GM19452 (cell line): ENCODE measurements around the gene RAPGEF6.
"Not testable (repeated sequence)": the region's sequence is repeated elsewhere in the genome, so short reads cannot be mapped to it uniquely, and the experiment has no call there.

Source experiments
- ATAC-seq: cut with Tn5 transposase; IDR thresholded peaks from one replicate; pipeline ENCODE4 v1.9.1; 2021; ENCODE audit not compliant: unreplicated experiment

The RAPGEF6 gene

GRCh38 chr5:131634996-131635683 lies at the start of gene RAPGEF6:
RAPGEF6 (minus strand) TSS chr5:131635229; CDS start chr5:131635030, 199 bp downstream.
- peak; percentile 88 for ATAC-seq

DNA sequence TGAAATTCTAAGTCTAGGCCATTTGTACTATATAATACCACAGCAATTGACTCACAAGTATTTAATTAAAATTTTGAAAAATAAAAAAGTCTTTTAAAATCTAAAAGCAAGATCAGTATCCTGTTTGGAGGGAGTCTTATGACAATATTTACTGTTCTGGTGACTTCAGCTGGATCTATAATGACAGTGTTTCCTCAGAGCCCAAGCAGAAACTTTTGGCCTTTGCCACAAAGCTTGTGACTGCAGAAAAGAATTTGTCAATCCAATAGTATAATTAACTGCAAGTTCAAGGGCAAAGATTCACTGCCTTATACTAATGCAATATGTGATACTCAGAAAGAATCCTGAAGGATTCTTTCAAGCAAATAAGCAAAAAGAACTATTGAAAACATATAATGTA lies 49.6 kb upstream of the RAPGEF6 start:
- no peak for ATAC-seq

GRCh38 chr5:131684051-131684450 lies 49.0 kb upstream of the RAPGEF6 start:
- ATAC-seq = no peak

DNA sequence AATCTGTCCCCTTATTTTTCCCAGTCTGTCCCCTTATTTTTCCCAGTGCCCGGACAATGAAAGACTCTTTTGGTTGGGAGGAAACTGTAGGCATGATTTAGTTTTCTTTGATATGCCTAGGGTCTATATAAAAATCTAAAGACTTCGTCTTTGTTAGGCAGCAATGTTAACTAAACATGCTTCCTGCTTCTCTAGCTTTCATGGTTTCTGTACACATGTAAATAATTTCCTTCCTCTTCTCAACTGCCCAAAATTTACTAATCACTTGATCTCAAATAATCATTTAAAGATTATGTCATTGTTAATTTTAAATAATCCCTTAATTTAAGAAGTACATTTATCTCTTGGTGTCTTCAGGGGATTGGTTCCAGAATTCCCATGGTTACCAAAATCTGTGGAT lies 47.8 kb upstream of the RAPGEF6 start:
- no peak for ATAC-seq

DNA sequence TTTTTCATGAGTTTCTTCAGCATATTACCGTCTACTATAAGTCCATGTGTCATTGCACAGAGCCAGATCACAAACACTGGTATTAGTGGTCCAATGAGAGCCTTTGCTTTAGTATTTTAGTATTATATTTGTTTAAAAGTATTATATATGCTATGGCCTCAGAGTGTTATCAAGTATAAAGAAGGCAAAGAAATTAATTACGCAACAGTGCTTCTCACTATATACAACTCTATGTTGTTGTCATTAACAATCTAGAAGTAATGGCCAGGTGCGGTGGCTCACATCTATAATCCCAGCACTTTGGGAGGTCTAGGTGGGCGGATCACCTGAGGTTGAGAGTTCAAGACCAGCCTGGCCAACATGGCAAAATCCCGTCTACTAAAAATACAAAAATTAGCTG lies 47.1 kb upstream of the RAPGEF6 start:
- ATAC-seq = no peak

DNA sequence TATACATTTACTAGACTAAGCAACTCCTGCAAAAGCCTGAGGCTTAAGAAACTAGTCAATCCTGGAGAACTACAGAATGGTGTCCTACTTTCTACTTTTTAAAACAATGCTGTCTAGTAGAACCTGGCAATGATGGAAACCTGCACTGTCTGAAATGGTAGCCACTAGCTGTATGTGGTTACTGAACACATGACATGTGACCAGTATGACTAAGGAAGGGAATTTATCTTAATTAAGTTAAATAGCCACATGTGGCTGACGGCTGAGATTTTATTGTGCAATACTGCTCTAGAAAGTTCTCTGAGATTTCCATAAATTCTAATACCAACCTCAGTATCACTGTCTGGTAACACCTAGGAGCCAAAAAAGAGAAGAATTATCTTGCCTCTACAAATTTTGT lies 44.9 kb upstream of the RAPGEF6 start:
- ATAC-seq = no peak

DNA sequence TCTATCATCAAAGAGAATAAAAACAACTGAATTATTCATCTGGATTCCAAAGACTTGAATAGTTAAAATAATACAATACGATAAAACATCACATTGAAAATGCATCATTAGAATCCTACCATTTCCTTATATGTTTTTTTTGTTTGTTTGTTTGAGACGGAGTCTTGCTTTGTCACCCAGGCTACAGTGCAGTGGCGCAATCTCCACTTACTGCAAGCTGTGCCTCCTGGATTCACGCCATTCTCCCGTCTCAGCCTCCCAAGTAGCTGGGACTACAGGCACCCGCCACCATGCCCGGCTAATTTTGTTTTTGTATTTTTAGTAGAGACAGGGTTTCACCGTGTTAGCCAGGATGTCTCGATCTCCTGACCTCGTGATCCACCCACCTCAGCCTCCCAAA lies 43.2 kb upstream of the RAPGEF6 start:
- ATAC-seq = not testable (repeated sequence)

DNA sequence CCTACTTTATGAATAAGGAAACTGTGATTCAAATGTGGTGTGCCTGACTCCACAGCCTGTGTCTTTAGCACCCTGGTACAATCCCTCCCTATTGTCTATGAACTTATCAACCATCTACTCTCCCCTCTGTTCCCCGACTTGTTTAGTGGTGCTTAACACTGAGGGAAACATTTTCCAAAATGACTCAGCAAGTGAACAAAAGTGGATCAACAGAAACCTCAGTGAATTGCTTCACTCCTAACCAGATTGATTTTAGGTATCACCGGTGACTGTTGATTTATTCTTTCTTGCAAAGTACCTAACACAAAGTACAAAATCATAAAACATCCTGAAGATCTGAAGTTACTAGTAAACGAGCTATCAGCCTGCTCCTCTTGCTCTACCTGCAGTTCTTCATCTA lies 42.1 kb upstream of the RAPGEF6 start:
- ATAC-seq = no peak

DNA sequence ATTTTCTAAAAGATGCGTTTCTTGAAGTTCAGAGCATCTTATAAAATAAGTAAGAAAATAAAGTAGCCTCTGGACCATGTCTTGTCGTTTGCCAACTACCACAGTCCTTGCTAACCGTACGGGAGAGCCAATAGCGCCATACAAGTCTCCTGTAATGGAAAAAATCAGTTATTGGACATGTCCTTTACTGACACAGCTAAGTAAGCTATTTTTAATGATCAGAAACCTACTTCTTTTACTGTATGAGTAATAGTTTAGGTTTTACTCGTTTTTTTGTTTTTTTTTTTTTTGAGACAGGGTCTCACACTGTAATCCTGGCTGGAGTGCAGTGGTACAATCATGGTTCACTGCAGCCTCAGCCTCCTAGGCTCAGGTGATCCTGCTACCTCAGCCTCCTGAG lies 37.7 kb upstream of the RAPGEF6 start:
- no peak for ATAC-seq

DNA sequence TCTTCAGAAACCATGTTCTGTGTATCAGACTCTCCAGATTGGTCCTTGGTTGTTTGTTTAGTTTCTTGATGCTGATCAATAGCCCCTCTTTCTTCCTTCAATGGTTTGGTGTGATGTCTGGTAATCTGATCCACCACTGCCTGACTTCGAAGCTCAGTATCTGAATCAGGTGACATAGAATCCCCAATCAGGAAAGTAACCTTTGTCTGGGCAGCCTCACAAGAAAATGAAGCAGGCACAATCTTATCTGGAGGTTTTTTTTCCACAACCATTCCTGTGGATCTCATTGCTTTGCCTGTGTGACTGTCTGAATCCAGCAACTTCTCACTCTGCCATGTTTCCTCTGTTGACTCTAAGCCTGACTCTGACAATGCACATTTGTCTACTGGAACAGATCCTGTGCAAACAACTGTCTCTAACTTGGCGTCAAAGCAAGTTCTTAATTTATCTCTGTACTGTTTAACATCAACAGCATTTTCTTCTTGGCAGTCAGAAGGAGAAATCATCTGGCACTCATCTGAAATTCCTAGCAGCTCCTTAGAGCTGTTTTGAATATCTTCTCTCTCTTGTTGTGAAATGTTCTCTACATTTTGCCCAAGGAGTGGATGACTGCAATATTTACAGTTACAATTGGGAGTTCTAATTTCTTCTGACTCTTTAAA lies 37.1 kb upstream of the RAPGEF6 start:
- no peak for ATAC-seq

GRCh38 chr5:131671409-131671808 lies 36.4 kb upstream of the RAPGEF6 start:
- no peak for ATAC-seq

GRCh38 chr5:131664929-131665328 lies 29.9 kb upstream of the RAPGEF6 start:
- ATAC-seq = no peak

DNA sequence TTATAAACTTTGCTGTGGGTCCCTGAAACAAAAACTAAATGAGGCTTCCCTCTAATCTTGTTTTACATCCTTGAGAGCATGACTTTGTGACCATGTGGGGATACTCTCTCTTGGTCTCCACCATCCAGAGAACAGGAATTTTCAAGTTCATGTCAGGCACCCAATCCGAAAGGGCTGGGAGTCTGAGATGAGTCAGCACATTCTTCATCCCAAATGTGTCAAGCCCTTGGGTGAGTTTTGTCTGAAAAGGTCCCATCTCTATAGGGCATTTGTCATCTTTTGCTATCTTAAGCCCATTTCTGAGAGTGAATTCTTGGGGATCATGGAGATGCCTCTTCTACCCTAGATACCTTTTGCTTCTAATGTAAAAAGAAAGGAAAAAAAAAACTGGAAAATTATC lies 26.9 kb upstream of the RAPGEF6 start:
- ATAC-seq = no peak

GRCh38 chr5:131659841-131660240 lies 24.8 kb upstream of the RAPGEF6 start:
- ATAC-seq = no peak

DNA sequence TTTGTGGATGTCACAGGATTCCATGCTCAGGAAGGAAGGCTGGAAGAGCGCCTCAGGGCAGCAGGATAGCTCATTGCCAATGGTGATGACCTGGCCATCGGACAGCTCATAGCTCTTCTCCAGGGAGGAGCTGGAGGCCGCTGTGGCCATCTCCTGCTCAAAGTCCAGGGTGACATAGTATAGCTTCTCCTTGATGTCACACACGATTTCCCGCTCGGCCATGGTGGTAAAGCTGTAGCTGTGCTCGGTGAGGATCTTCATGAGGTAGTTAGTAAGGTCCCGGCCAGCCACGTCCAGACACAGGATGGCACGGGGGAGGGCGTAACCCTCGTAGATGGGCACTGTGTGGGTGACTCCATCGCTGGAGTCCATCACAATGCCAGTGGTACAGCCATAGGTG lies 24.3 kb upstream of the RAPGEF6 start:
- ATAC-seq = no peak

DNA sequence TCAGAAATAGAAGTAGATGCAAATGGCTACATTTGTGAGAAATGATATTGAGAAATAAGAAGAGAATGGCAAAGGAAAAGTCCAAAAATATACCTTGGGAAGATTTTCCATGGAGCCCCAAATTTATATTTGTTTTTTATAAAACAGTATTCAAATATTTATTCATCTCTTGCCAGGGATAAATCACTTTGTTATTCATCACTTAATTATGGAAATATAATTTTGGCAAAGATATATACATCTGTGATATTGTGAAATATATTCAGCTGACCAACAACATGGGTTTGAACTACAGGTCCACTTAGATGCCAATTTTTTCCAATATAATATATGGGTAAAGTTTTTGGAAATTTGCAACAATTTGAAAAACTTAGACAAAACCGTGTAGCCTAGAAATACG lies 19.7 kb upstream of the RAPGEF6 start:
- no peak for ATAC-seq

GRCh38 chr5:131654309-131654708 lies 19.3 kb upstream of the RAPGEF6 start:
- ATAC-seq = no peak

DNA sequence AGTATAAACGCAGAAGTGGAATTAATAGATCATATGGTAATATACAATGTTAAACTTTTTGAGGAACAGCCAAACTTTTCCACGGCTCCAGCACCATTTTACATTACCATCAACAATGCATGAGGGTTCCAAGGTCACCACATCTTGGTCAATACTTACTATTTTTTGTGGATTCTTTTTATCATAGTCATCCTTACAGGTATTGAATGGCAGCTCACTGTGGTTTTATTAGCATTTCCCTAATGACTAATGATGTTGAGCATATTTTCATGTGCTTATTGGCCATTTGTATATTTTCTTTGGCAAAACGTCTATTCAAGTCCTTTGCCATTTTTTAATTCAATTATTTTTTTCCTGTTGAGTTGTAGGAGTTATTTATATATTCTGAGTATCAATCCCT lies 14.1 kb upstream of the RAPGEF6 start:
- no peak for ATAC-seq

GRCh38 chr5:131647048-131647769 lies 12.2 kb upstream of the RAPGEF6 start:
- ATAC-seq = peak; percentile 80

GRCh38 chr5:131644822-131645221 lies 9.8 kb upstream of the RAPGEF6 start:
- no peak for ATAC-seq

GRCh38 chr5:131644370-131644769 lies 9.3 kb upstream of the RAPGEF6 start:
- ATAC-seq = no peak

DNA sequence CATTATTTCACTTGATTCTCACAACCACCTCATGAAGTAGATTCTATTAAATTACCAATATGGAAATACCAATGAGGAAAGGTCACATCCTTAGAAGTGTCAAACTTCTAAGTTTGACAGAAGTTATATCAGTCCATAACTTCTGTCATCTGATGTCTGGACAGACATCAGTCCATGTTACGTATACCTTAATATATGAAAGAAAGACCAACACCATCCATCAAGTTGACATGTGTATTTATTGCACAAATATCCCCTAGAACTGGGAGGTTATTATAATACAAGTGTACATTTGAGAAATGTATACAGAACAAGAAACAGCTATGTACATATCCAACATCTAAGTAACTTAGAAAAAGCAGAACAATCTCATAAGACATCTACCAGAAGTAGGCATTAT lies 6.5 kb upstream of the RAPGEF6 start:
- no peak for ATAC-seq
